Kidney (tissue), 14 donors: ENCODE data around the gene SF3A1. TPM values are rescaled to one million over a fixed set of nuclear protein-coding genes. Genes with fewer than 3 reads are reported as not detected.
A peak's percentile ranks its signal among the peaks of the same experiment; 100 is the strongest.

ENCODE experiments used
- DNase-seq, 5 donors: peaks; one replicate each; pipeline ENCODE4 v3.0.0-alpha.2; 2013 to 2020
- FAIRE-seq: peaks from 2 replicates; lab custom pipeline; 2012; peaks lifted over from hg19 to GRCh38; lab: Jason Lieb, UNC
- H3K27ac ChIP-seq, 2 donors: one replicate each; pipeline ENCODE4 v1.7.0; 2013; ENCODE audit warnings: low read depth in 2 of 2, low read length in 2 of 2, inconsistent platforms in 1 of 2
- H3K27me3 ChIP-seq: one replicate; pipeline ENCODE4 v1.7.1; 2013; ENCODE audit warnings: low read length, inconsistent platforms; ENCODE audit not compliant: control insufficient read depth, insufficient read depth
- H3K36me3 ChIP-seq, 3 donors: one replicate each; pipeline versions ENCODE4 v1.7.0 to v1.7.1; 2013; ENCODE audit warnings: low read length in 3 of 3, control low read depth in 1 of 3, inconsistent platforms in 1 of 3; ENCODE audit not compliant: insufficient read depth in 3 of 3, control insufficient read depth in 2 of 3
- H3K4me1 ChIP-seq, 3 donors: one replicate each; pipeline versions ENCODE4 v1.7.0 to v1.7.1; 2013; ENCODE audit warnings: low read length in 3 of 3, inconsistent platforms in 1 of 3, low read depth in 1 of 3; ENCODE audit not compliant: control insufficient read depth in 2 of 3, insufficient read depth in 2 of 3
- H3K4me3 ChIP-seq, 3 donors: one replicate each; pipeline versions ENCODE4 v1.7.0 to v1.8.1; 2013; ENCODE audit warnings: low read length in 3 of 3, control low read depth in 1 of 3, inconsistent platforms in 1 of 3
- H3K9ac ChIP-seq, 3 donors: one replicate each; pipeline versions ENCODE4 v1.7.0 to v1.7.1; 2013; ENCODE audit warnings: low read length in 3 of 3, control low read depth in 1 of 3, inconsistent platforms in 1 of 3
- H3K9me3 ChIP-seq, 3 donors: one replicate each; pipeline versions ENCODE4 v1.7.0 to v1.7.1; 2013; ENCODE audit warnings: low read length in 3 of 3, control low read depth in 1 of 3, inconsistent platforms in 1 of 3; ENCODE audit not compliant: control insufficient read depth in 2 of 3, insufficient read depth in 1 of 3
- CTCF ChIP-seq: IDR thresholded peaks from 3 replicates; pipeline ENCODE4 v1.5.1; 2012; ENCODE audit warnings: mild to moderate bottlenecking, moderate library complexity, borderline replicate concordance; ENCODE audit not compliant: insufficient read depth; ENCODE audit errors: extremely low read depth
- intact Hi-C: fragments of 100-400 bp; cut with DNase I; formaldehyde crosslinking; loops from one replicate; pipeline ENCODE4 v1.11.1; 2022
- polyA plus RNA-seq: library from polyadenylated mRNA; stranded (reverse); fragments of 350-450 nt; fragmentation: Illumina TruSeq; extraction: RNeasy Lipid Tissue Mini Kit (QIAGEN cat#74804); gene quantifications from one replicate; pipeline ENCODE4 v1.2.3, GENCODE V29; 2014; ENCODE audit warnings: low read depth, low replicate concordance; ENCODE audit not compliant: insufficient read depth
- total RNA-seq: library from RNA; stranded (reverse); fragmentation: NEBNext Ultra II Directional; extraction: Animal tissue kit (Norgen Biotek cat#: 25700); gene quantifications from one replicate; pipeline ENCODE4 v1.2.1, GENCODE V29; 2021
- donor health status: control.
- donor health status: control.
- donor health status: control.
- donor health status: control.
- donor health status: control.
- donor health status: DM: yes; HTN: yes; CAD: no.
- donor health status: Normal renal cell carcinoma (clear cell type).

SF3A1 gene
- total and polyA plus RNA-seq, 2 donors from 2014 or later = 23.7 to 179 TPM

DNA sequence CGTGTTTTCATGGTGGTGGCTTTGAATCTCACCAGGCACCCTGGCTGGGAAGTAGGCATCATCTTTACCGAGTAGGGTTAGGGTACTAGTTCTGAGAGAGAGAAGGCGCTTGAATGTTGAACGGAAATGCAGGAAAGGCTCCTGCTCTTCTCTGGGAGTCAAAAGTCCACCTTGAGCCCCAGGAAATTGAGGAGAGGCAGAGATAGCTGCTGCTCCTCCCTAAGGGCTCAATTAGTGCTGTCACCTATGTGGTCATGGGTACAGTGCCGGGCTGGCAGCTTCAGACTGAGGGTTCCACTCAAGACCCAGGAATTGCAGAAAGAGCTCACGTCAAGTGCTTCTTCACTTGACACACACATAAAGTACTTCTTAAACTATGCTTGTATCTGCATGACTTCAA lies 1.8 kb upstream of the SF3A1 start:
- Histone ChIP-seq H3K4me1 (peaks cover 0 to 19% (median 11%) of the 10 kb centered on the region in 3 donors), H3K9me3 (no peaks in the 10 kb centered on the region), H3K27ac (no peak overlapping the region), H3K27me3 (no peaks in the 10 kb centered on the region), H3K4me3 (no peak overlapping the region), H3K36me3 (no peaks in the 10 kb centered on the region), H3K9ac (no peak overlapping the region)
- no peak for TF ChIP-seq CTCF
- DNase-seq (no peak), FAIRE-seq (no peak)
- intact Hi-C loops = no loop called here

- intact Hi-C loops = no loop called here
- H3K27me3 ChIP-seq = no peaks in the 10 kb centered on the region
- H3K4me3 ChIP-seq = peak overlapping the region in 1 of 3 donors; percentile 97
- H3K4me1 ChIP-seq = peaks cover 0 to 19% (median 11%) of the 10 kb centered on the region in 3 donors
- H3K9me3 ChIP-seq = no peaks in the 10 kb centered on the region
- FAIRE-seq (no peak), DNase-seq (no peak)
- TF ChIP-seq CTCF = no peak
- H3K36me3 ChIP-seq = peaks cover 0 to 4% (median under 1%) of the 10 kb centered on the region in 3 donors
- no peak overlapping the region for H3K9ac ChIP-seq
- H3K27ac ChIP-seq = no peak overlapping the region
These were observed 1.0 kb upstream of the SF3A1 start for GRCh38 chr22:30357650-30358215.

GRCh38 chr22:30357236-30357570 lies 509 bp upstream of the SF3A1 start:
- no peak for FAIRE-seq
- peaks cover 0 to 19% (median 11%) of the 10 kb centered on the region in 3 donors for H3K4me1 ChIP-seq
- H3K9ac ChIP-seq = peak overlapping the region in 2 of 3 donors; percentile 78 to 84
- H3K4me3 ChIP-seq = peak overlapping the region; percentile 76 to 97 (median 94)
- intact Hi-C loops = no loop called here
- no peak for DNase-seq
- no peak overlapping the region for H3K27ac ChIP-seq
- peaks cover 0 to 8% (median 6%) of the 10 kb centered on the region in 3 donors for H3K36me3 ChIP-seq
- no peaks in the 10 kb centered on the region for H3K27me3 ChIP-seq
- H3K9me3 ChIP-seq = no peaks in the 10 kb centered on the region
- TF ChIP-seq CTCF = no peak

DNA sequence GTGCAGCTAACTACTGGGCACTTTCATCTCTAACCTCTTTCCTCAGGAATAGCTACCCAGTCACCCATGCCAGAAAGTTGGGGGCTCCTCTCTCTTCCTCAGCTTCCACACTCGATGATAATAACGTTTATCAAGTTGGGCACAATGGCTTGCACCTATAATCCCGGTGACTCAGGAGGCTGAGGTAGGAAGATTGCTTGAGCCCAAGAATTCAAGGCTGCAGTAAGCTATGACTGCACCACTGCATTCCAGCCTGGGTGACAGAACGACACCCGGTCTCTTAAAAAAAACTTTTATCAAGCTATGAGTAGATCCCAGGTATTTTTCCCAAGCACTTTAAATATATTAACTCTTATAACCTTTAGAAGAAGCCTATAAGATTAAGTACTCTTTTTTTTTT lies 2.0 kb downstream of the SF3A1 start:
- intact Hi-C loops = no loop called here
- DNase-seq = no peak
- Histone ChIP-seq H3K4me1 (peaks cover 0 to 19% (median 11%) of the 10 kb centered on the region in 3 donors), H3K27ac (no peak overlapping the region), H3K9ac (no peak overlapping the region), H3K4me3 (no peak overlapping the region), H3K36me3 (peaks cover 4 to 22% (median 15%) of the 10 kb centered on the region in 3 donors), H3K27me3 (no peaks in the 10 kb centered on the region), H3K9me3 (no peaks in the 10 kb centered on the region)
- FAIRE-seq = no peak
- TF ChIP-seq CTCF = no peak
